NCI-H146 treated with DMSO at 0.1 percent for 48 hours (cell line): Measurements from ENCODE around the gene STUB1.
A peak's percentile ranks its signal among the peaks of the same experiment; 100 is the strongest.

ENCODE experiments used
- DNase-seq: peaks from one replicate; lab custom pipeline; 2025; ENCODE audit not compliant: unreplicated experiment; lab: John Stamatoyannopoulos, UW

STUB1 gene

DNA sequence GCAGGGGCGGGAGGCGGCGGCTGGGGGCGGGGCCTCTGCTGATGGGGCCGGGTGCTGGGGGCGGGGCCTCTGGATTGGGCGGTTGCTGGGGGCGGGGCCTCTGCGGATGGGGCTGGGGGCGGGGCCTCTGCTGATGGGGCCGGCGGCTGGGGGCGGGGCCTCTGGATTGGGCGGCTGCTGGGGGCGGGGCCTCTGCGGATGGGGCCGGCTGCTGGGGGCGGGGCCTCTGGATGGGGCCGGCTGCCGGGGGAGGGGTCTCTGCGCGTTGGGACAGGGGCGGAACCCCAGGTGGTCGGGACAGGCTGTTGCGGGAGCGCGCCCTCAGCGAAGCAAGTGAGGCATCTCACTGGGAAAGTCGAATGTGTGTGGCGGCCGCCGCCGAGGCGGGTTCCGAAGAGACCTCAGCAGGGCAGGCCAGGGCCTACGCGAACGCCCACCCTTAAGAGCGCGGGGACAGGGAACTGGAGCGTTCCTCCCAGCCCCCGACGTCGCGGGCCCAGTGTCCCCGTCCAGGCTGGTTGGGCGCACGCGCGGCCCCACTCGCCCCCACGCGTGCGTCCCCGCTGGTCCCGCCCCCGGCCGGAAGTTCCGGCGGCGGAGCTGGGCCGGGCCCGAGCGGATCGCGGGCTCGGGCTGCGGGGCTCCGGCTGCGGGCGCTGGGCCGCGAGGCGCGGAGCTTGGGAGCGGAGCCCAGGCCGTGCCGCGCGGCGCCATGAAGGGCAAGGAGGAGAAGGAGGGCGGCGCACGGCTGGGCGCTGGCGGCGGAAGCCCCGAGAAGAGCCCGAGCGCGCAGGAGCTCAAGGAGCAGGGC is at the start of gene STUB1:
Gene STUB1, plus strand, starts transcription at position 597 of the 811 bp plus-strand sequence. Its CDS starts 116 bp downstream, at position 713.
- peak; percentile 58 for DNase-seq

DNA sequence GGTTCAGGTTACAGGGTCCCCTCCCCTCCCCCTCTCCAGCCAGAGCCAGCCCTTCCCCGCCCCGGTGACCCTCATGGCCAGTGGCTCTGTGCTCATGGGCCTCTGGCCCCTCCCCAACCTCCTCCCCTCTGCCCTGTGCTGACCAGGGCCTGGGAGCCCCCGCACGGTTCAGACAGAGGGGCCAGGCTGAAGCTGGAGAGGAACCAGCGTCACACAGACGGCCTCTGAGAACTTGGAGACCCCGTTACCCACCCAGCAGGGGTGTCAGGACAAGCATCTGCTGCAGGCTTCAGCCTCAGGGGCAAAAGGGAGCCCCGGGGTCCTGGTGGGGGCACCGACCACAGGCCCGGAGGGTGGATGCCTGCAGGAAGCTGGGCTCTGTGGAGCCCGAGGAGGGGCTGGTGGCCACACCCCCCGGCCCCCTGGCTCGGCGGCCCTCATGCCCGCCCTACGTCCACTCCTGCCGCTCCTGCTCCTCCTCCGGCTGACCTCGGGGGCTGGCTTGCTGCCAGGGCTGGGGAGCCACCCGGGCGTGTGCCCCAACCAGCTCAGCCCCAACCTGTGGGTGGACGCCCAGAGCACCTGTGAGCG is 49.3 kb upstream of the STUB1 start, which contains the start of gene WFIKKN1:
Gene WFIKKN1, plus strand, starts transcription at position 171 of the 591 bp plus-strand sequence. Its CDS starts 269 bp downstream, at position 440.
- peak; percentile 8 for DNase-seq

DNA sequence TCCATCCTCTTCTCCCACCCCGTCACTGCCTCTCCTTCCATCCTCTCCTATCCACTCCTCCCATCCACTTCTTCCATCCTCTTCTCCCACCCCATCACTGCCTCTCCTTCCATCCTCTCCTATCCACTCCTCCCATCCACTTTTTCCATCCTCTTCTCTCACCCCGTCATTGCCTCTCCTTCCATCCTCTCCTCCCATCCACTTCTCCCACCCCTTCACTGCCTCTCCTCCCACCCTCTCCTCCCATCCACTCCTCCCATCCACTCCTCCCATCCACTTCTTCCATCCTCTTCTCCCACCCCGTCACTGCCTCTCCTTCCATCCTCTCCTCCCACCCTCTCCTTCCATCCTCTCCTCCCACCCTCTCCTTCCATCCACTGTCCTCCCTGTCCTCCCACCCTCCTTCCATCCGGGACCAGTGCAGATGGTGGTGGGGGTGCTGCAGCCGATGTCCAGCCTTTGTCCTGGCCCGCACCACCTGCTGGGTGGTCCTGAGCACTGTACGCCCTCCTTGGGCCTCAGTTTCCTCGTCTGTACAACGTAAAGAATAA is 48.3 kb upstream of the STUB1 start:
- DNase-seq = no peak

DNA sequence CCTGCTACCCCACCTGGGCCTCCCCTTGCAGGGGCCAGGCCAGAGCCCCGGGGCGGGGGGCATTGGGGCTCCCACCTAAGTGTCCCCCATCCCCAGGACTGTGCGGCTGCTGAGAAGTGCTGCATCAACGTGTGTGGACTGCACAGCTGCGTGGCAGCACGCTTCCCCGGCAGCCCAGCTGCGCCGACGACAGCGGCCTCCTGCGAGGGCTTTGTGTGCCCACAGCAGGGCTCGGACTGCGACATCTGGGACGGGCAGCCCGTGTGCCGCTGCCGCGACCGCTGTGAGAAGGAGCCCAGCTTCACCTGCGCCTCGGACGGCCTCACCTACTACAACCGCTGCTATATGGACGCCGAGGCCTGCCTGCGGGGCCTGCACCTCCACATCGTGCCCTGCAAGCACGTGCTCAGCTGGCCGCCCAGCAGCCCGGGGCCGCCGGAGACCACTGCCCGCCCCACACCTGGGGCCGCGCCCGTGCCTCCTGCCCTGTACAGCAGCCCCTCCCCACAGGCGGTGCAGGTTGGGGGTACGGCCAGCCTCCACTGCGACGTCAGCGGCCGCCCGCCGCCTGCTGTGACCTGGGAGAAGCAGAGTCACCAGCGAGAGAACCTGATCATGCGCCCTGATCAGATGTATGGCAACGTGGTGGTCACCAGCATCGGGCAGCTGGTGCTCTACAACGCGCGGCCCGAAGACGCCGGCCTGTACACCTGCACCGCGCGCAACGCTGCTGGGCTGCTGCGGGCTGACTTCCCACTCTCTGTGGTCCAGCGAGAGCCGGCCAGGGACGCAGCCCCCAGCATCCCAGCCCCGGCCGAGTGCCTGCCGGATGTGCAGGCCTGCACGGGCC is 47.5 kb upstream of the STUB1 start:
- no peak for DNase-seq

DNA sequence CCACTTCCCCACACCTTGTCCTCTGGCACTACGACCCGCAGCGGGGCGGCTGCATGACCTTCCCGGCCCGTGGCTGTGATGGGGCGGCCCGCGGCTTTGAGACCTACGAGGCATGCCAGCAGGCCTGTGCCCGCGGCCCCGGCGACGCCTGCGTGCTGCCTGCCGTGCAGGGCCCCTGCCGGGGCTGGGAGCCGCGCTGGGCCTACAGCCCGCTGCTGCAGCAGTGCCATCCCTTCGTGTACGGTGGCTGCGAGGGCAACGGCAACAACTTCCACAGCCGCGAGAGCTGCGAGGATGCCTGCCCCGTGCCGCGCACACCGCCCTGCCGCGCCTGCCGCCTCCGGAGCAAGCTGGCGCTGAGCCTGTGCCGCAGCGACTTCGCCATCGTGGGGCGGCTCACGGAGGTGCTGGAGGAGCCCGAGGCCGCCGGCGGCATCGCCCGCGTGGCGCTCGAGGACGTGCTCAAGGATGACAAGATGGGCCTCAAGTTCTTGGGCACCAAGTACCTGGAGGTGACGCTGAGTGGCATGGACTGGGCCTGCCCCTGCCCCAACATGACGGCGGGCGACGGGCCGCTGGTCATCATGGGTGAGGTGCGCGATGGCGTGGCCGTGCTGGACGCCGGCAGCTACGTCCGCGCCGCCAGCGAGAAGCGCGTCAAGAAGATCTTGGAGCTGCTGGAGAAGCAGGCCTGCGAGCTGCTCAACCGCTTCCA is 46.7 kb upstream of the STUB1 start:
- DNase-seq = no peak

DNA sequence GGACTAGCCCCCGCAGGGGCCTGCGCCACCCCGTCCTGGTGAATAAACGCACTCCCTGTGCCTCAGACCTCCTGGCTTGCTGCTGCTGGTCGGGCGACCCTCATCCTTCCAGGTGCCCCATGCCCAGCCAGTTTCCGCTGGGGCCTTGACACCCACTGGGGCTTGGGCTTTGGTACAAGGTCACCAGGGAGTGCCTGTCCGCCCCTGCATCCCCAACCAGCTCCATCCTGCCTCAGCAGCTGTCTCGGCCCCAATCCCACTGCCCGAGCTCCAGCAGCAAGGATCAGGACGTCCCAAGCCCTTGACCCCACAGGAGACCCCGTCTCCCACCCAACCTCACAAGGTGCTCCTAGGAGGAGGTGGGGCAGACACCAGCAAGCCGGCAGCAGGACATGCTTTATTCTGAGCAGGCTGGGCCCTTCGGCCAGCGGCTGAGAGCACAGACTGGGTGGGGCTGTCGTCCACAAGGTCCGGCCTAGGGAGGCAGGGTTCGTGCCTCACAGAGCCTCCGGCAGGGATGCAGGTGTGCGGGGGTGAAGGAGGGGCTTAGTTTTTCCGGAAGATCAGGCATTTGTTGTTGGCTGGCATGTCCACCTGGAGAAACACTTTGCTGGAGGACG is 46.0 kb upstream of the STUB1 start:
- DNase-seq = no peak

DNA sequence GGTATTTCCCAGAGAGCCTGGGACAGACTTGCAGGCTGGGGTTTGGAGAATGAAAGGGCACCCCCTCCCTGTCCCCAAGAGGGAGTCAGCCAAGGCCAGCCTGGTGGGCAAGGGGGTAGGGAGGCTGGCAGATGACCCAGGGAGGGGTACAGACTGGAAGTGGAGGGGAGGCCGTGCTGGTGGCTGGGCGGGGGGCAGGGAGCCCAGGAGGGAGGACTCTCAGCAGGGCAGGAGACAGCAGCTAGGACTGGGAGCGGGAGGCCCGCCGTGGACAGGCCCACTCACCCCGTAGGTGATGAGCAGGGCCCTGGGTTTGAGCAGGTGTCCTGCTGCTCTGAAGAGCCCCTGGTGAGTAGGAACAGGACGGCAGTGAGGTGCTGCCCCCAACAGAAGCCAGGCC is 45.2 kb upstream of the STUB1 start:
- no peak for DNase-seq

DNA sequence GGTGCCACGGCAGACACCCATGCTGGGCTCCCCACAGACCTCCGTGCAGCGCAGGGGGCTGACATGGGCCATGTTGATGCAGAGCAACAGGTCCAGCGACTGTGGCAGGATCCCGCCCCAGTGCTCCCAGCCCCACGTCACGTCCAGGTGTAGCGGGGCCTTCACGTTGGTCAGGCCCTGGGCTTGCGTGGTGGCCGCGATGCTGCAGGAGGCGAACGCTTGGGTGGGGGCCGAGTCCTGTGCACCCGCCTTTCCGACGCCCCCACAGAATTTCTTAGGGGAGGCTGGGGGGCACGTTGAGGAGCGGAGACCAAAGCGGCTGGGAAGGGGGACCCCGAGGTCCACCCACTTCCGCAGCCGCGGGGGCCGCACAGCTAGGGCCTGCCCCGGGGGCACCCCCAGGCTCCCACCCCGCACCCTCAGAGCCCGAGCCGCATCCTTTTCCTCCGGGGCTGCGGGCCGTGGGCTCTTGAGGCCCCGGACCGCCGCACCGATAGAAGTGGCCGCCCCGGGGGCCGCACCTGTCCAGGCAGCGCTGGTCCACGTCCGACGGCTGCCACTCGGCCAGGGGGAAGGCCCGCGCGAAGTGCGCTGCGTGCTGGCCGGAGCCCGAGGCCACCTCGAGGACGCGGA is 44.5 kb upstream of the STUB1 start:
- DNase-seq = no peak

DNA sequence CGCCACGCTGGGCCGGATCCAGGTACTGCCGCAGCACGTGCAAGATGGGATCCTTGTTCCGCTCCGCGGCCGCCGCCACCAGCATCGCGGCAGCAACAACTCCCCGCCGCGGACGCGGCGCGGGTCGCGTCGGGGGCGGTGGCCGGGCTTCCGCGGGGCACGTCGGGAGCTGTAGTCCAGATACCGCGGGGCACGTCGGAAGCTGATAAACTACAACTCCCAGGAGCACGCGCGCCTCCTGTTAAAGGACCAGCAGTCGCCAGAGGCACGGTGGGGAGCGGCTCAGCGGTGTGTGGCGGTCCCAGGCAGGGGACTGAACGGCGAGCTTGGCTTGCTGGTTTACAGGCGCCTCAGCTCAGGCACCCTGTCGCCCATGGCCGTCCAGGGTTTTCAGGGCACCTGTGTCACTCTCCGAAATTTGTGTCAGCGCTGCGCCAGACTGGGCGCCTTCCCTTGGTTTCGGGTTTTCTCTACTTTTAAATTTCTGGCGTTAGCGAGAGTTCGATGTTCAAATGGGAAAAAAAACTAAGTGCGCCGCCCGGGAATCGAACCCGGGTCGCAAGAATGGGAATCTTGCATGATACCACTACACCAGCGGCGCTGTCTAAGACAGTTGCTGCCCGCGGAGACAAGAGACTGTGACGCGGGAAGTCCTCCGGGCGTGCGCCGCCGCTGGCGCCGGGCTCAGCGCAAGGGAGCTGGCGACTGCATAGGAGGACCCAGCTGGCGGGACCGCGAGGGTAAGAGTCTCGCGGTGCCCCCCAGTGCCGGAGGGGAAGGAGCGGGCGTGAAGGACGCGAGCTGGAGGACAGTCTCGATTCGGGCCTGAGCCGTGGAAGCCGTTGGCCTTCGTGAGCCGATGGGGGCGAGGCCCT is 43.8 kb upstream of the STUB1 start, which contains the start of gene METTL26:
Gene METTL26, minus strand, starts transcription at position 100 of the 875 bp plus-strand sequence. Its CDS starts 15 bp downstream, at position 85.
- peak; percentile 93 for DNase-seq

DNA sequence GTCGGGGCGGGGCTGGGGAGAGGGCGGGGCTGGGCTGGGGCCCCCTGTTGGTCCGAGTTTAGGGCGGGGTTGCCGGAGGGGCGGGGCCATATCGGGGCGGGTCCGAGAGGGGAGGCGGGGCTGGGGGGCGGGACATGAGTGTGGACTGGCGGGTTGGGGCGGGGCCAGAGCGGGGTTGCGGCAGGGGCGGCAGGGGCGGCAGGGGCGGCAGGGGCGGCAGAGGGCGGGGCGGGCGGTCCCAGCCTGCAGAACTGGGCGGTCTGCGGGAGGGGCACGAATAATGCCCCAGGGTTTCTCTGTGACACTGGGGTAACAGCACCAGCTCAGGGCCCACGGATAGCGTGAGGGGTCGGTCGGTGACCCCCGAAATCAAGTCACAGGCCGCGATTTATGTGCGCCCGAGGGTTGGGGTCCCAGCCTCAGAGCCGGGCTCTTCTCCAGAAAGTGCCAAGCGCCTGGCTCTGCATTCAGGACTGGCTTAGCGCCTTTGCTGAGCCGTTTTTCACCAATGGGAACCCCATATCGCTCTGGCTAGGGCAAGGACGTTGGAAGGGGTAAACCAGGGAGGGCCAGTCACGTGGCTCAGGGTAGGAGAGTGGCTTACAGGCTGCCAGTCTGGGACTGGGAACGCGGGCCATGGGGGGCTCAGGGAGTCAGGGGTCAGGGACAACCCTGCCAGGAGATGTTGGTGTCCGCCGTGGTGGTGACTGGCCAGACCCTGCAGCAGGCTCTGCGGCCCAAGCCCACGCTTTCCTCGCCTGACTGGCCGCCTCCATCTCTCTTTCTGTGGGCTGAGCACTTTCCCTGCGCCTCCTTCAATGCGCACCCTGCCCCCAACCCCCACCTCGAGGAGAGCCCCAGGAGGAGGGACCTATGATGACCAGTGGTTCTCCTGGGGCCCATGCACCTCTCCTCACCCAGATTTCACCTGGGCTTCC is 42.9 kb upstream of the STUB1 start:
- peak; percentile 82 for DNase-seq

DNA sequence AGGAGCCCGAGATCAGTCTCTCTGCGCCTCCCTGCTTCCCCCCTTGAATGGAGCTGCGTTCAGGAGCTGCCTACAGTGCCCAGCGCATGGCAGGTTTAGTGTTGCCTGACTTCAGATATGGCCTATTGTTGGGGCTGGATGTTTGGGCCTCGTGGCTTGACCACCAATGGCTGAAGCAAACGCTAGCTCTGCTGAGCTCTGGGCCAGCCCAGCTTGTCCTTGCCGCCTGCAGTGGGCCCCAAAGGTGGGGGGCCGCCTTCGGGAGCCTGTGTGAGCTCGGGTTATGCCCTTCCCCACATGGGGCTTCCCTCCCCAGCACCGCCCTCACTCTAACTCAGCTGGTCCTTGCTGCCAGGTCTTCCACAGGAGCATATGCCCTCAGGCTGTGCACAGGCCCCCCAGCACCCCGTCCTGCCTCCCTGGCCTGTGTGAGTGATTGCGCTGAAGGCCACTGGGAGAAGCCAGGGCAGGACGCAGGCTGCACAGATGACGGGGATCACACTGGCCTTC is 42.1 kb upstream of the STUB1 start:
- no peak for DNase-seq

DNA sequence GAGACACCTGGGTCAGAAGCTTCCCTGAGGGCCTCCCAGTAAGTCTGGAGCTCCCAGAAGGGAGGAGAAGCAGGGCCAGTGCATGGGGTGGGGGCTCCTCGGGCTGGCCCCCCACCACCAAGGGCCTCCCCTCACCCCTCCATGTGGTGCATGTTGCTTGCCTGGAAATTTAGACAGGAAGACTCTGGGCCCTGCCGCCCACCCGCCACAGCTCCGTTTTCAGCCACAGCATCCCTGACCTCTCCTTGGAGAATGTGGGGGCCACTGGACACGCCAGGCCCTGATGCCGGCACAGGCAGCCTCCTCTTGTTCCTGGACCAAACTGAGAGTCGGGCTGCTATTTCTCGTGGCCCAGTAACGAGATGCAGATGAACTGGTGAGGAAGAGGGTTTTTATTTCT is 41.4 kb upstream of the STUB1 start:
- DNase-seq = no peak

DNA sequence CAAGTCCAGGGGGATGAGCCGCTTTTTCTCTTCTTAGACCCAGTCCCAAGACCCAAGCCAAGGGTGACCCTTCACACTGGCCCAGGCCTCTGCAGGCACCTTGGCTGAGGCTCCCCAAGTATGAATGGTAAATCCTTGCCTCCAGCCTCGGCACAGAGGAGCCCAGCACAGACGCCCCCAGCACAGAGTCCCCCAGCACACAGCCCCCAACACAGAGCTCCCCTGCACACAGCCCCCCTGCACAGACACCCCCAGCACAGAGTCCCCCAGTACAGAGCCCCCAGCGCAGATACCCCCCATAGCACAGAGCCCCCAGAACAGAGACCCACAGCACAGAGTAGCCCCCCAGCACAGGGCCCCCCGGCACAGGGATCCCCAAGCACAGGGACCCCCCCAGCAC is 39.6 kb upstream of the STUB1 start:
- no peak for DNase-seq

DNA sequence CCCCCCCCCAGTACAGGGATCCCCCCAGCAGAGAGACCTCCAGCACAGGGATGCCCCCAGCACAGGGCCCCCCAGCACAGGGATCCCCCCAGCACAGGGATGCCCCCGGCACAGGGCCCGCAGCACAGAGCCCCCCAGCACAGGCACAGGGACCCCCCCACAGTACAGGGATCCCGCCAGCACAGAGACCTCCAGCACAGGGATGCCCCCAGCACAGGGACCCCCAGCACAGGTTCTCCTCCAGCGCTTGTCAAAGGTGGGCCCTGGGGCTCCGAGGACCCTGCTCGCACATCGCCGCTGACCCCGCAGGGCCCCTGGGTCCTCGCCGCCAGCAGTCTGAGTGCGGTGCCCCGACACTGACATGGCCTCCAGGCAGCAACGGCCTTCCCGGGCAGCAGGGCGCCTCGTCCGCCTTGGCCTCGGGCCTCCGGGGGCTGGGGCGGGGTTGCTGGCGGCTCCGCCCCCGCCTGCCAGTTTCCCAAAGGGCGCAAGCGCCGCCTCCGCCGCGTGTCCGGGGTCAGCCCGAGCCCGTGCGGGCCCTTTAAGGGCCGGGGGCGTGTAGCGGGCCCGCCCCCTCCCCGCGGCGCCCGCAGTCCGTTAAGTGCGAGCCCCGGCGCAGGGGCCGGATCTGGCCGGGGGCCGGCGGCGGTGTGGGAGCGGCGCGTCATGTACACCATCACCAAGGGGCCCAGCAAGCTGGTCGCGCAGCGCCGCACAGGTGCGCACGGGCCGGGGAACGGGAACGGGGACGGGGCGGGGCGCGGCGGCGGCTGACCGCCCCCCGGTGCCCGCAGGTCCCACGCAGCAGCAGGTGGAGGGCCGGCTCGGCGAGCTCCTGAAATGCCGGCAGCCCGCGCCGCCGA is 38.7 kb upstream of the STUB1 start, which contains the start of gene MCRIP2:
Gene MCRIP2, plus strand, starts transcription at position 503 of the 863 bp plus-strand sequence. Its CDS starts 164 bp downstream, at position 667.
- DNase-seq = peak; percentile 68

DNA sequence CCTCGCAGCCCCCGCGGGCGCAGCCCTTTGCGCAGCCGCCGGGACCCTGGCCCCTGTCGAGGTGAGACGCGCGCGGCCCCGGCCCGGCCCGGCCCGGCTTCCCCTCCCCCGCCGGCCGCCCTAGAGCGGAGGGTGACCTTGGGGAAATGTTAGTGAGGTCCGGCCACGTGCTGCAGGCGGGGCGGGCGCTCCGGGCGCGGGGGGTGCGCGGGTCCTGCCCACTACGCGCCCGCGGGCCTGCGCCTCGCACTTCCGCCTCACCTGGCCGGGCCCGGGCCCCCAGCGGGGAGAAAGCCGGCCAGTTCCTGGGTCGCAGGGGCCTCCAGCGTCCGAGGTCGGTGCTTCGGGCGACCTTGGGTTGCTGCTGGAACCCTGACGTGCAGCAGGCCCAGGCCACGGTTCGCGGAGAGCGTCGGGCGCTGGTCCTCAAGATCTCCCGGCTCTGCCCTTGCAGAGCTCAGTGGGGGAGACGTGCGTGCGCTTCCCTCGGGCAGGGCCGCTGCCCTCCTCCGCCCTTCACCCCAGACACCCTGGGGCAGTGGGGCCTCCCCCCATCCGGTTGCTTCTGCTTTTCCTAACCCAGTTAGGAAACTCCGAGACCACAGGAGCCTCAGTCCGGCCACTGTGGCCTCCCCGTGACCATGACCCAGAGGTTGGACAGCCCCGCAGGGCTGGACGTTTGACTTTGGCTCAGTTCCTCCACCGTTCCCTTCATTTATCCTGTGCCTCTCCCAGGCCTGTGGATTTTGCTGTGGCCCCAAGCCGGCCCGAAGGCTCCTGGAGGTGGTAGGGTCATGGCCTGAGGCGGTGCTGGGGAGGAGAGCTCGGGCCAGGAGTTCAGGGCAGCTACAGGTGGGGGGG is 37.8 kb upstream of the STUB1 start:
- DNase-seq = peak; percentile 14
